KMS-11 (cell line): ENCODE measurements around the gene MEX3A.

Source experiments
- H2AFZ ChIP-seq: fragments of 200-600 bp; sonication (generic); 2 replicates; pipeline ENCODE4 v1.6.1; 2016; ENCODE audit warnings: antibody characterized with exemption, mixed run types, low read depth
- H3K27ac ChIP-seq: fragments of 200-600 bp; sonication (generic); 2 replicates; pipeline ENCODE4 v1.6.1; 2016; ENCODE audit warnings: mild to moderate bottlenecking, mixed run types
- H3K27me3 ChIP-seq: fragments of 200-600 bp; sonication (generic); 2 replicates; pipeline ENCODE4 v1.6.1; 2017; ENCODE audit warnings: mild to moderate bottlenecking, low read depth, mixed run types, moderate library complexity; ENCODE audit not compliant: insufficient read depth
- H3K36me3 ChIP-seq: fragments of 200-600 bp; sonication (generic); 2 replicates; pipeline ENCODE4 v1.6.1; 2017; ENCODE audit warnings: mild to moderate bottlenecking, mixed run types; ENCODE audit not compliant: insufficient read depth
- H3K4me1 ChIP-seq: fragments of 200-600 bp; sonication (generic); 2 replicates; pipeline ENCODE4 v1.6.1; 2016; ENCODE audit warnings: mild to moderate bottlenecking, low read depth, mixed run types; ENCODE audit not compliant: poor library complexity, severe bottlenecking
- H3K4me2 ChIP-seq: fragments of 200-600 bp; sonication (generic); 2 replicates; pipeline ENCODE4 v1.7.0; 2016; ENCODE audit warnings: mild to moderate bottlenecking, mixed run types
- H3K4me3 ChIP-seq: fragments of 200-600 bp; sonication (generic); IDR thresholded peaks from 2 replicates; pipeline ENCODE4 v1.6.1; 2017; ENCODE audit warnings: low read depth, low read length, mixed read lengths; ENCODE audit not compliant: insufficient read depth
- H3K79me2 ChIP-seq: fragments of 200-600 bp; sonication (generic); 2 replicates; pipeline ENCODE4 v1.6.1; 2016; ENCODE audit warnings: low read depth, mixed run types; ENCODE audit not compliant: insufficient read depth
- H3K9ac ChIP-seq: fragments of 200-600 bp; sonication (generic); 2 replicates; pipeline ENCODE4 v1.6.1; 2016; ENCODE audit warnings: mild to moderate bottlenecking, mixed run types
- H4K20me1 ChIP-seq: fragments of 200-600 bp; sonication (generic); 2 replicates; pipeline ENCODE4 v1.6.1; 2016; ENCODE audit warnings: mild to moderate bottlenecking, mixed run types; ENCODE audit not compliant: insufficient read depth
- TF ChIP-seq, protein P1 (sequence below): fragments of 200-600 bp; sonication (generic); conservative IDR thresholded peaks from 2 replicates; pipeline ENCODE4 v1.6.1; 2017; ENCODE audit warnings: low read depth, mild to moderate bottlenecking, antibody characterized with exemption, low read length, moderate library complexity, mixed read lengths

The MEX3A gene

DNA sequence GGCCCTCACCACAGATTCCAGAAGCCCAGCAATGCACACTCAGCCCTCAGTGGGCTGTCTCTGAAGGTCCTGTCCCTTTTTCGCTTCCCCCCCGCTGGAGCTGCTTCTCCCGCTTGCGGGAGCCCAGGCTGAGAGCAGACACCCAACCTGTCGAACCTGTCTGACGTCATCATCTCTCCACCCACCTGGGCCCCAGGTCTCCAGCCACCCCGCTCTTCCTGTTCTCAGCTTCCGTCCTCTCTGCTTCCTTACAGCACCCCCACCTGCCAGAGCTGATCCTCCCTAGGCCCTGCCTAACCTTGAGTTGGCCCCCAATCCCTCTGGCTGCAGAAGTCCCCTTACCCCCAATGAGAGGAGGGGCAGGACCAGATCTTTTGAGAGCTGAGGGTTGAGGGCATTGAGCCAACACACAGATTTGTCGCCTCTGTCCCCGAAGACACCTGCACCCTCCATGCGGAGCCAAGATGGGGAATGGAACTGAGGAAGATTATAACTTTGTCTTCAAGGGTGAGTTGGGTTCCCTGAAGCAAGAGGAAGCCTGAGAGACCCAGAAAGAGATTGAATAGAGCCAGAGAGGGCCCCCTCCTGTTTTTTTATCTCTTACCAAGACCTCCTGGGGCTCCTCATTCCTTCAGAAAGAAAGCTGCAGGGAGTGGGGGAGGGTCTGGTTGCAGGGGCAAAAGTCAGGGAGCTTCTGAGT lies 21.2 kb downstream of the MEX3A start, which contains the start of gene RAB25:
TSS of gene RAB25 (plus strand) at position 224 of the 700 bp plus-strand sequence. CDS start at position 465, 241 bp downstream.
- no peak within 1 kb of the TSS for H2AFZ ChIP-seq
- no peaks in the 10 kb centered on the region for H3K36me3 ChIP-seq
- H3K27me3 ChIP-seq: no peaks in the 10 kb centered on the region
- peaks cover 2% of the 10 kb centered on the region for H3K4me1 ChIP-seq
- H3K4me2 ChIP-seq: no peak within 1 kb of the TSS
- TF ChIP-seq, protein P1, sequence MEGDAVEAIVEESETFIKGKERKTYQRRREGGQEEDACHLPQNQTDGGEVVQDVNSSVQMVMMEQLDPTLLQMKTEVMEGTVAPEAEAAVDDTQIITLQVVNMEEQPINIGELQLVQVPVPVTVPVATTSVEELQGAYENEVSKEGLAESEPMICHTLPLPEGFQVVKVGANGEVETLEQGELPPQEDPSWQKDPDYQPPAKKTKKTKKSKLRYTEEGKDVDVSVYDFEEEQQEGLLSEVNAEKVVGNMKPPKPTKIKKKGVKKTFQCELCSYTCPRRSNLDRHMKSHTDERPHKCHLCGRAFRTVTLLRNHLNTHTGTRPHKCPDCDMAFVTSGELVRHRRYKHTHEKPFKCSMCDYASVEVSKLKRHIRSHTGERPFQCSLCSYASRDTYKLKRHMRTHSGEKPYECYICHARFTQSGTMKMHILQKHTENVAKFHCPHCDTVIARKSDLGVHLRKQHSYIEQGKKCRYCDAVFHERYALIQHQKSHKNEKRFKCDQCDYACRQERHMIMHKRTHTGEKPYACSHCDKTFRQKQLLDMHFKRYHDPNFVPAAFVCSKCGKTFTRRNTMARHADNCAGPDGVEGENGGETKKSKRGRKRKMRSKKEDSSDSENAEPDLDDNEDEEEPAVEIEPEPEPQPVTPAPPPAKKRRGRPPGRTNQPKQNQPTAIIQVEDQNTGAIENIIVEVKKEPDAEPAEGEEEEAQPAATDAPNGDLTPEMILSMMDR: no peak
- no peak within 1 kb of the TSS for H3K27ac ChIP-seq
- H3K4me3 ChIP-seq: no peak within 1 kb of the TSS
- no peaks in the 10 kb centered on the region for H4K20me1 ChIP-seq
- no peak within 1 kb of the TSS for H3K9ac ChIP-seq
- no peaks in the 10 kb centered on the region for H3K79me2 ChIP-seq

DNA sequence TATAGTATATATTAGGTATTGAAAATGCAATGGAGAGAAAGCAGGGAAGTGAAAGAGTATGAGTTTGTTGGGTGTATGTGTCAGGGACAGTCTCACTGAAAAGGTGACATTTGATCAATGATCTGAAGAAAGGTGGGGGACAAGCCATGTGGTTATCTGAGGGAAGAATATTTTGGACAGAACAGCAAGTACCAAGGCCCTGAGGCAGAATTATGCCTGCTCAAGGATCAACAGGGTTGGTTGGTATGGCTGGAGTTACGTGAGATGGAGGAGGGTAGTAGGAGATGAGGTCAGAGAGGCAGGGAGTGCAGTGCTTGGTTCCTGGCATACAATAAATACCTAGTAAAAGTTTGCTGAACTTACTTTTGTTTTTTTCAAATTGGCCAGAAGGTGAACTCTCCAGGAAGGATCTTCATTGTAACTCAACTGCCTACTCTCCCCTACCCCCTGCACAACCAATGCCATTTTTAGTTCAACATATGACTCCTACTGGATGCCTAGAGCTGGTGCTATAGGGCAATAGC lies 25.9 kb downstream of the MEX3A start:
- H3K27me3 ChIP-seq: no peaks in the 10 kb centered on the region
- H3K27ac ChIP-seq: no peak overlapping the region
- H3K4me1 ChIP-seq: peaks cover 22% of the 10 kb centered on the region
- H3K4me2 ChIP-seq: no peak overlapping the region
- TF ChIP-seq, protein P1: no peak
- no peak overlapping the region for H3K9ac ChIP-seq
- H4K20me1 ChIP-seq: no peaks in the 10 kb centered on the region; the same call in 1 of the 2 replicates
- no peak overlapping the region for H3K4me3 ChIP-seq
- peaks cover 25% of the 10 kb centered on the region for H3K79me2 ChIP-seq
- H2AFZ ChIP-seq: no peak overlapping the region
- H3K36me3 ChIP-seq: no peaks in the 10 kb centered on the region

DNA sequence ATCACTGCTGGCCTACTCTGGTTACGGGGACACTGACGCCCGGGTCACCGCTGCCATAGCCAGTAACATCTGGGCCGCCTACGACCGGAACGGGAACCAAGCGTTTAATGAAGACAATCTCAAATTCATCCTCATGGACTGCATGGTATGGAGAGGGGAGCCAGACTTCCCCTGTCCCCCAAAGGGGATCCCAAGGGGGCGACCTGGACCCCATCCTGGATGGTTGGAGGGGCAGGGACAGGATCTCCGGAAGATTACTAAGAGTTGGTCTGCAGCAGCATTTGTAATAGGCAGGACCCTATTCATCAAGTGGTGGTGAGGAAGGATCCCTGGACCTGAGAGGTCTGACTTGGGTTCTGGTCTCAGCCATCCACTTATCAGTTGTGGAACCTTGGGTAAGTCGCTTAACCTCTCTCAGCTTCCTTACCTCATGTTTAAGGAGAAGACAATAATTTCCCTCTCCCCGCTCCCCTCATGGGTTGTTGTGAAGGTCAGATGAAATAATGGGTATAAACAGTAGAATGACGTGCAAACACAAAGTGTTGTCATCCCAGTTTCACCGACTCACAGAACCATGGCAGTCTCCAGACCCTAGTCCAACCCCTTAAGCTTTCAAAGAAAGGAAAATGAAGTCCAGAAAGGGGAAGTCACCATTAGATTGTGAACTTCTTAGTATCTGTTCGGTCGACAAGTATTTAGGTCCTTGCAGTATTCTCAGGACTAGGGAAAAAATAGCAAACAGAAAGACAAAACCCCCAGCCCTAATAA lies 26.8 kb downstream of the MEX3A start:
- H3K27me3 ChIP-seq: no peaks in the 10 kb centered on the region

More for the DNA sequence above, 26.8 kb downstream of the MEX3A start:
- peak overlapping the region; percentile 92; the same call in 1 of the 2 replicates for H3K9ac ChIP-seq
- peak overlapping the region; percentile 100 for H3K4me3 ChIP-seq
- H4K20me1 ChIP-seq: no peaks in the 10 kb centered on the region; the same call in 1 of the 2 replicates
- TF ChIP-seq, protein P1: no peak
- H3K4me2 ChIP-seq: peak overlapping the region; percentile 98
- peaks cover 22% of the 10 kb centered on the region for H3K4me1 ChIP-seq
- H2AFZ ChIP-seq: peak overlapping the region; percentile 85
- H3K36me3 ChIP-seq: 0 out of 2 replicates have a peak, but pooled peaks cover under 1% of the 10 kb centered on the region
- no peak overlapping the region for H3K27ac ChIP-seq
- peaks cover 26% of the 10 kb centered on the region for H3K79me2 ChIP-seq
